PFSK-1 (cell line): ENCODE measurements around the gene SLC25A4.

Experiments
- POLR2AphosphoS5 ChIP-seq: IDR thresholded peaks from 2 replicates; pipeline ENCODE4 v1.6.1; 2012; ENCODE audit warnings: low read depth, mild to moderate bottlenecking, control low read depth, low read length, moderate library complexity
- SIN3A ChIP-seq: IDR thresholded peaks from 2 replicates; pipeline ENCODE4 v1.6.1; 2012; ENCODE audit warnings: mild to moderate bottlenecking, low read length, moderate library complexity, borderline replicate concordance; ENCODE audit not compliant: insufficient read depth
- TAF1 ChIP-seq: IDR thresholded peaks from 2 replicates; pipeline ENCODE4 v1.6.1; 2012; ENCODE audit warnings: low read length, control low read depth, borderline replicate concordance; ENCODE audit not compliant: insufficient read depth

- TF ChIP-seq SIN3A (no peak), TAF1 (no peak), POLR2AphosphoS5 (no peak)
Observed at GRCh38 chr4:185149392-185149791, 6.3 kb downstream of the SLC25A4 start.
